ENCODE results near the gene MEGF11.

- TF ChIP-seq, protein P1, sequence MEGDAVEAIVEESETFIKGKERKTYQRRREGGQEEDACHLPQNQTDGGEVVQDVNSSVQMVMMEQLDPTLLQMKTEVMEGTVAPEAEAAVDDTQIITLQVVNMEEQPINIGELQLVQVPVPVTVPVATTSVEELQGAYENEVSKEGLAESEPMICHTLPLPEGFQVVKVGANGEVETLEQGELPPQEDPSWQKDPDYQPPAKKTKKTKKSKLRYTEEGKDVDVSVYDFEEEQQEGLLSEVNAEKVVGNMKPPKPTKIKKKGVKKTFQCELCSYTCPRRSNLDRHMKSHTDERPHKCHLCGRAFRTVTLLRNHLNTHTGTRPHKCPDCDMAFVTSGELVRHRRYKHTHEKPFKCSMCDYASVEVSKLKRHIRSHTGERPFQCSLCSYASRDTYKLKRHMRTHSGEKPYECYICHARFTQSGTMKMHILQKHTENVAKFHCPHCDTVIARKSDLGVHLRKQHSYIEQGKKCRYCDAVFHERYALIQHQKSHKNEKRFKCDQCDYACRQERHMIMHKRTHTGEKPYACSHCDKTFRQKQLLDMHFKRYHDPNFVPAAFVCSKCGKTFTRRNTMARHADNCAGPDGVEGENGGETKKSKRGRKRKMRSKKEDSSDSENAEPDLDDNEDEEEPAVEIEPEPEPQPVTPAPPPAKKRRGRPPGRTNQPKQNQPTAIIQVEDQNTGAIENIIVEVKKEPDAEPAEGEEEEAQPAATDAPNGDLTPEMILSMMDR (IDR thresholded peaks at IDR 0.05; ENCODE audit: insufficient read depth, low read length), result no peak
- no peak for TF ChIP-seq POLR2AphosphoS5 (IDR thresholded peaks at IDR 0.05; ENCODE audit: low read depth)
These were observed 360.5 kb downstream of the MEGF11 start for GRCh38 chr15:65893060-65893459.
